ENCODE data around the gene HSPA1L. TPM values are rescaled to one million over a fixed set of nuclear protein-coding genes. Genes with fewer than 3 reads are reported as not detected.

HSPA1L gene
- polyA plus RNA-seq, 1 donor from 2014 or later = 2.6 TPM

- H3K79me2 ChIP-seq (replicated peaks; ENCODE audit: insufficient read depth, low read length) = no peaks in the 10 kb centered on the region
- no peak overlapping the region for H3K4me3 ChIP-seq (ENCODE audit: low read length)
- no peak overlapping the region for H3K9ac ChIP-seq (ENCODE audit: low read length)
- H3K27me3 ChIP-seq (ENCODE audit: insufficient read depth, low read depth, low read length) = no peaks in the 10 kb centered on the region
- no peaks in the 10 kb centered on the region for H3F3A ChIP-seq (ENCODE audit: insufficient read depth, low read length, poor library complexity, severe bottlenecking)
- no peaks in the 10 kb centered on the region for H3K9me2 ChIP-seq (ENCODE audit: insufficient read depth, low read length)
- H4K20me1 ChIP-seq (ENCODE audit: insufficient read depth) = no peaks in the 10 kb centered on the region
- H3K36me3 ChIP-seq (ENCODE audit: insufficient read depth, low read length) = no peaks in the 10 kb centered on the region
- no peaks in the 10 kb centered on the region for H3K9me3 ChIP-seq (ENCODE audit: low read length)
- H2AFZ ChIP-seq (ENCODE audit: low read depth, low read length) = no peak overlapping the region
- no peak overlapping the region for H3K27ac ChIP-seq (ENCODE audit: low read length)
- H3K4me2 ChIP-seq (ENCODE audit: low read length) = no peak overlapping the region
- no peak for TF ChIP-seq EP300 (conservative IDR thresholded peaks at IDR 0.05; ENCODE audit: poor library complexity, severe bottlenecking)
- TF ChIP-seq POLR2AphosphoS5 (IDR thresholded peaks at IDR 0.05) = no peak
- TF ChIP-seq SMC3 (conservative IDR thresholded peaks at IDR 0.05; ENCODE audit: poor library complexity) = no peak
- no peak for TF ChIP-seq REST (IDR thresholded peaks at IDR 0.05; ENCODE audit: borderline replicate concordance)
- no peak for TF ChIP-seq MXI1 (conservative IDR thresholded peaks at IDR 0.05; ENCODE audit: poor library complexity, severe bottlenecking)
- no peak for TF ChIP-seq RAD21 (conservative IDR thresholded peaks at IDR 0.05)
- TF ChIP-seq EZH2 (IDR thresholded peaks at IDR 0.05; ENCODE audit: borderline replicate concordance, insufficient read depth, low read length, poor library complexity, severe bottlenecking) = no peak
- no peak for TF ChIP-seq CTCF (IDR thresholded peaks at IDR 0.05; ENCODE audit: poor library complexity, severe bottlenecking)
- TF ChIP-seq TAF1 (IDR thresholded peaks at IDR 0.05; ENCODE audit: low read depth) = no peak
Measured at GRCh38 chr6:31850765-31851484, 35.8 kb upstream of the HSPA1L start.

- no peak overlapping the region for H2AFZ ChIP-seq (ENCODE audit: low read depth, low read length)
- no peaks in the 10 kb centered on the region for H3K27me3 ChIP-seq (ENCODE audit: insufficient read depth, low read depth, low read length)
- H3K79me2 ChIP-seq (replicated peaks; ENCODE audit: insufficient read depth, low read length) = no peaks in the 10 kb centered on the region
- H3K4me2 ChIP-seq (ENCODE audit: low read length) = no peak overlapping the region
- no peaks in the 10 kb centered on the region for H3K9me3 ChIP-seq (ENCODE audit: low read length)
- H3K9me2 ChIP-seq (ENCODE audit: insufficient read depth, low read length) = no peaks in the 10 kb centered on the region
- H3K27ac ChIP-seq (ENCODE audit: low read length) = no peak overlapping the region
- no peaks in the 10 kb centered on the region for H3F3A ChIP-seq (ENCODE audit: insufficient read depth, low read length, poor library complexity, severe bottlenecking)
- TF ChIP-seq POLR2AphosphoS5 (IDR thresholded peaks at IDR 0.05) (no peak), MXI1 (conservative IDR thresholded peaks at IDR 0.05; ENCODE audit: poor library complexity, severe bottlenecking) (no peak), TAF1 (IDR thresholded peaks at IDR 0.05; ENCODE audit: low read depth) (no peak), RAD21 (conservative IDR thresholded peaks at IDR 0.05) (no peak), EP300 (conservative IDR thresholded peaks at IDR 0.05; ENCODE audit: poor library complexity, severe bottlenecking) (no peak), EZH2 (IDR thresholded peaks at IDR 0.05; ENCODE audit: borderline replicate concordance, insufficient read depth, low read length, poor library complexity, severe bottlenecking) (no peak), CTCF (IDR thresholded peaks at IDR 0.05; ENCODE audit: poor library complexity, severe bottlenecking) (no peak), SMC3 (conservative IDR thresholded peaks at IDR 0.05; ENCODE audit: poor library complexity) (no peak), REST (IDR thresholded peaks at IDR 0.05; ENCODE audit: borderline replicate concordance) (no peak)
- H4K20me1 ChIP-seq (ENCODE audit: insufficient read depth) = no peaks in the 10 kb centered on the region
- no peaks in the 10 kb centered on the region for H3K36me3 ChIP-seq (ENCODE audit: insufficient read depth, low read length)
- no peak overlapping the region for H3K9ac ChIP-seq (ENCODE audit: low read length)
- no peak overlapping the region for H3K4me3 ChIP-seq (ENCODE audit: low read length)
Measured at GRCh38 chr6:31847276-31847978, 32.3 kb upstream of the HSPA1L start.
